SK-N-SH (cell line): ENCODE measurements around the gene GPRIN3. TPM values are rescaled to one million over a fixed set of nuclear protein-coding genes. Genes with fewer than 3 reads are reported as not detected.

Experiments used
- CTCF ChIA-PET: fragments of 300-600, 350-600 bp; formaldehyde crosslinking; extraction: SDS; loops from one replicate; lab custom pipeline; 2021; lab: Yijun Ruan, JAX
- POLR2A ChIA-PET: fragments of 350-600 bp; sonication (Branson Sonifier 250); formaldehyde crosslinking; extraction: SDS; loops from one replicate; lab custom pipeline; 2020; ENCODE audit warnings: antibody characterized with exemption, inconsistent platforms; lab: Yijun Ruan, JAX
- DNase-seq: peaks from one replicate; pipeline ENCODE4 v3.0.0; 2012
- H2AFZ ChIP-seq: fragments of 200-600 bp; sonication (generic); 2 replicates; pipeline ENCODE4 v1.8.1; 2016; ENCODE audit warnings: antibody characterized with exemption, mild to moderate bottlenecking, low read depth
- H3F3A ChIP-seq: fragments of 200-600 bp; sonication (generic); replicated peaks from 2 replicates; pipeline ENCODE3; 2016; ENCODE audit warnings: antibody characterized with exemption, mild to moderate bottlenecking; ENCODE audit not compliant: insufficient read depth
- H3K27ac ChIP-seq, 2 experiments: fragments of 200-500 bp in 1 of 2; fragments of 200-600 bp in 1 of 2; sonication (Bioruptor generic) in 1 of 2; sonication (generic), shearing (Covaris generic) in 1 of 2; 2 replicates each; pipeline versions ENCODE4 v1.5.1 to v1.6.1; 2014 to 2016; ENCODE audit warnings: low read depth in 2 of 2, inconsistent platforms in 1 of 2, low read length in 1 of 2, mild to moderate bottlenecking in 1 of 2, mixed read lengths in 1 of 2
- H3K27me3 ChIP-seq: fragments of 200-600 bp; sonication (generic), shearing (Covaris generic); 2 replicates; pipeline ENCODE4 v1.6.1; 2016; ENCODE audit warnings: mixed run types; ENCODE audit not compliant: insufficient read depth
- H3K36me3 ChIP-seq, 2 experiments: fragments of 200-500 bp in 1 of 2; fragments of 200-600 bp in 1 of 2; sonication (Bioruptor generic) in 1 of 2; sonication (generic) in 1 of 2; replicated peaks in 1 of 2; 2 replicates each; pipeline versions ENCODE3 to v1.5.1; 2014 to 2016; ENCODE audit warnings: low read length in 1 of 2, mild to moderate bottlenecking in 1 of 2; ENCODE audit not compliant: insufficient read depth in 2 of 2, control insufficient read depth in 1 of 2
- H3K4me1 ChIP-seq, 2 experiments: fragments of 200-500 bp in 1 of 2; fragments of 200-600 bp in 1 of 2; sonication (Bioruptor generic) in 1 of 2; sonication (generic), shearing (Covaris generic) in 1 of 2; 2 replicates each; pipeline versions ENCODE4 v1.5.1 to v1.6.1; 2014 to 2016; ENCODE audit warnings: low read depth in 1 of 2, low read length in 1 of 2, mixed run types in 1 of 2; ENCODE audit not compliant: insufficient read depth in 2 of 2, control insufficient read depth in 1 of 2
- H3K4me2 ChIP-seq: fragments of 200-600 bp; sonication (generic), shearing (Covaris generic); 2 replicates; pipeline ENCODE4 v1.6.1; 2017; ENCODE audit warnings: mixed run types
- H3K4me3 ChIP-seq, 2 experiments: fragments of 200-500 bp in 1 of 2; fragments of 200-600 bp in 1 of 2; sonication (Bioruptor generic) in 1 of 2; sonication (generic), shearing (Covaris generic) in 1 of 2; 2 replicates each; pipeline versions ENCODE4 v1.5.1 to v1.8.1; 2014 to 2016; ENCODE audit warnings: low read depth in 2 of 2, inconsistent platforms in 1 of 2, low read length in 1 of 2, mild to moderate bottlenecking in 1 of 2, mixed read lengths in 1 of 2, moderate library complexity in 1 of 2
- H3K79me2 ChIP-seq: fragments of 200-600 bp; sonication (generic); 2 replicates; pipeline ENCODE4 v1.8.1; 2017; ENCODE audit warnings: mild to moderate bottlenecking; ENCODE audit not compliant: insufficient read depth
- H3K9ac ChIP-seq: fragments of 200-600 bp; sonication (generic); 2 replicates; pipeline ENCODE4 v1.6.1; 2017; ENCODE audit warnings: mixed run types
- H3K9me2 ChIP-seq: fragments of 200-600 bp; sonication (generic); 2 replicates; pipeline ENCODE4 v1.6.1; 2017; ENCODE audit warnings: mixed run types
- H3K9me3 ChIP-seq: fragments of 200-600 bp; sonication (generic); 2 replicates; pipeline ENCODE4 v1.6.1; 2017; ENCODE audit warnings: mixed run types, mild to moderate bottlenecking, moderate library complexity
- H4K20me1 ChIP-seq: fragments of 200-600 bp; sonication (generic); 2 replicates; pipeline ENCODE4 v1.6.1; 2017; ENCODE audit warnings: mild to moderate bottlenecking, mixed run types; ENCODE audit not compliant: insufficient read depth
- EP300 ChIP-seq, 2 experiments: IDR thresholded peaks; 2 replicates each; pipeline versions ENCODE4 v1.4.0 to v1.6.1; 2012; ENCODE audit warnings: borderline replicate concordance in 1 of 2, low read depth in 1 of 2, low read length in 1 of 2
- FOXJ3 ChIP-seq: sonication (generic); formaldehyde crosslinking; IDR thresholded peaks from 2 replicates; pipeline ENCODE4 v1.5.1; 2020; ENCODE audit warnings: mild to moderate bottlenecking, missing genetic modification reagents
- GABPA ChIP-seq: IDR thresholded peaks from 2 replicates; pipeline ENCODE4 v1.4.0; 2012; ENCODE audit warnings: low read depth, mild to moderate bottlenecking
- GATA2 ChIP-seq: sonication (generic); formaldehyde crosslinking; IDR thresholded peaks from 2 replicates; pipeline ENCODE4 v1.5.0; 2020; ENCODE audit warnings: mild to moderate bottlenecking, missing genetic modification reagents
- NRF1 ChIP-seq: IDR thresholded peaks from 2 replicates; pipeline ENCODE4 v1.6.1; 2012; ENCODE audit warnings: low read depth, mild to moderate bottlenecking, low read length
- TCF12 ChIP-seq: IDR thresholded peaks from 2 replicates; pipeline ENCODE4 v1.4.0; 2012
- TEAD4 ChIP-seq: IDR thresholded peaks from 2 replicates; pipeline ENCODE4 v1.4.0; 2012; ENCODE audit warnings: mild to moderate bottlenecking, borderline replicate concordance; ENCODE audit not compliant: insufficient read depth
- YY1 ChIP-seq: IDR thresholded peaks from 2 replicates; pipeline ENCODE4 v1.4.0; 2012; ENCODE audit warnings: low read depth, mild to moderate bottlenecking
- WGBS: methylation state at CpG from one replicate; pipeline ENCODE4 v1.1.6; 2017; ENCODE audit warnings: low lambda C conversion rate; 5-methylcytosine and 5-hydroxymethylcytosine counted together
- polyA plus RNA-seq, 3 experiments: library from polyadenylated mRNA; depleted of rRNA; stranded (reverse); fragments of >200 nt; gene quantifications; 2 replicates each; pipeline ENCODE4 v1.2.3, GENCODE V29; 2012
- TF ChIP-seq, protein P1 (sequence below): IDR thresholded peaks from 2 replicates; pipeline ENCODE4 v1.4.0; 2012; ENCODE audit warnings: low read depth, borderline replicate concordance
- TF ChIP-seq, protein P2 (sequence below): fragments of 150-350 bp; IDR thresholded peaks from 2 replicates; pipeline ENCODE4 v1.6.1; 2016; ENCODE audit warnings: mild to moderate bottlenecking, low read depth, low read length
- TF ChIP-seq, protein P3 (sequence below): IDR thresholded peaks from 2 replicates; pipeline ENCODE4 v1.4.0; 2012; ENCODE audit warnings: low read depth, borderline replicate concordance

GPRIN3 gene
- polyA plus RNA-seq, 1 of the 3 experiments (the other 2 are of a cell fraction) = not detected

DNA sequence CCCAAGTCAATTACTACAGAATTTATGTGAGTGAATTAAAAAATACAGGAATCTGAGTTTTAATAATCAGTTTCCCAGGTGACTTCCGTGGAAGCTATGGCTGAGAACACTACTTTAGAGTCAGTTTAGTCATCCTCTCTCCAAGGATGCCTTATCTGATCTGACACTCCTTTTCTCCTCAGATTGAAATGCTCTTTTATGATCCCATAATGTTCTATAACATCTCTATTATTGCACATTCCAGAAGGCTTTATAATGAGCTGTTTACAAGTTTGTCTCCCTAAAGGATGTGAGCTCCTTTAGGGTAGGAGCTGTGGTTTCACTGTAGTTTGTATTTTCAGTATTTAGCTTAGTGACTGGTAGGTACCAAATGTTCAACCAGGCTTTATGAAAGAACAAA lies 90.0 kb downstream of the GPRIN3 start:
- H3K36me3 ChIP-seq = no peaks in the 10 kb centered on the region
- ChIA-PET POLR2A (no interaction called here), CTCF (interaction anchor here (0.8 to 3.4 kb wide), 2 partner anchors 9 to 16 kb away, joined by 4 to 34 read pairs; no protein-coding TSS in a partner anchor)
- no peaks in the 10 kb centered on the region for H4K20me1 ChIP-seq
- H3K79me2 ChIP-seq = no peaks in the 10 kb centered on the region
- no peaks in the 10 kb centered on the region for H3F3A ChIP-seq
- TF ChIP-seq GABPA (no peak), YY1 (no peak), NRF1 (no peak), TEAD4 (no peak), TCF12 (no peak), EP300 (IDR thresholded peaks at IDR 0.05; ENCODE audit: borderline replicate concordance in 1 of 2, low read depth in 1 of 2, low read length in 1 of 2) (no peak), GATA2 (CRISPR knock-in tag) (no peak)
- TF ChIP-seq, protein P1, sequence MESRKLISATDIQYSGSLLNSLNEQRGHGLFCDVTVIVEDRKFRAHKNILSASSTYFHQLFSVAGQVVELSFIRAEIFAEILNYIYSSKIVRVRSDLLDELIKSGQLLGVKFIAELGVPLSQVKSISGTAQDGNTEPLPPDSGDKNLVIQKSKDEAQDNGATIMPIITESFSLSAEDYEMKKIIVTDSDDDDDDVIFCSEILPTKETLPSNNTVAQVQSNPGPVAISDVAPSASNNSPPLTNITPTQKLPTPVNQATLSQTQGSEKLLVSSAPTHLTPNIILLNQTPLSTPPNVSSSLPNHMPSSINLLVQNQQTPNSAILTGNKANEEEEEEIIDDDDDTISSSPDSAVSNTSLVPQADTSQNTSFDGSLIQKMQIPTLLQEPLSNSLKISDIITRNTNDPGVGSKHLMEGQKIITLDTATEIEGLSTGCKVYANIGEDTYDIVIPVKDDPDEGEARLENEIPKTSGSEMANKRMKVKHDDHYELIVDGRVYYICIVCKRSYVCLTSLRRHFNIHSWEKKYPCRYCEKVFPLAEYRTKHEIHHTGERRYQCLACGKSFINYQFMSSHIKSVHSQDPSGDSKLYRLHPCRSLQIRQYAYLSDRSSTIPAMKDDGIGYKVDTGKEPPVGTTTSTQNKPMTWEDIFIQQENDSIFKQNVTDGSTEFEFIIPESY = no peak
- H3K27me3 ChIP-seq = no peaks in the 10 kb centered on the region
- H3K27ac ChIP-seq = no peak overlapping the region
- H3K9me2 ChIP-seq = no peaks in the 10 kb centered on the region
- no peak overlapping the region for H3K4me2 ChIP-seq
- 28% methylated on average over 1 of the region's 1 CpG for WGBS
- no peak overlapping the region for H2AFZ ChIP-seq
- no peak overlapping the region for H3K4me3 ChIP-seq
- no peak for DNase-seq
- H3K9me3 ChIP-seq = no peaks in the 10 kb centered on the region
- no peak overlapping the region for H3K9ac ChIP-seq
- H3K4me1 ChIP-seq = no peaks in the 10 kb centered on the region

DNA sequence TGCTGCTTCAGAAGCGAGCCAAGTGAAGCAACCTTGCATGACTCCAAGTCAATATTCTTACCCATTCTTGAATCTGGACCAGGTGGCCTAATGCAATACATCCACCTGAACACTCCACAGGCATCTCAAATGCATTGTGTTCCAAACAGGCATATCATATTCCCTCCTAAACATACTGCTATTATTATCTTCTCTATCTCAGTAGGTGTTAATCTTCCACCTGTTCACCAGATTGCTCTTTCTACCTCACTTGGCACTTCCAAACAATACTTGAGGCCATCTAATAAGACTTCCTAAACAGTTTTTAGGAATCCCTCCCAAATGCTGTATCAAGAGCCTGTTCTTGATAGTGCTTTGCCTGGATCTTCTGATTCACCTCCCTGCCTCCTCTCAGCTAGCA lies 90.7 kb downstream of the GPRIN3 start:
- Histone ChIP-seq H3K9me3 (no peaks in the 10 kb centered on the region), H3K4me1 (no peaks in the 10 kb centered on the region), H3F3A (no peaks in the 10 kb centered on the region), H3K4me2 (no peak overlapping the region), H2AFZ (no peak overlapping the region), H3K36me3 (no peaks in the 10 kb centered on the region), H3K9me2 (no peaks in the 10 kb centered on the region), H3K27me3 (no peaks in the 10 kb centered on the region), H3K4me3 (no peak overlapping the region), H3K9ac (no peak overlapping the region), H3K79me2 (no peaks in the 10 kb centered on the region), H4K20me1 (no peaks in the 10 kb centered on the region), H3K27ac (no peak overlapping the region)
- ChIA-PET POLR2A (no interaction called here), CTCF (interaction anchor here (3.4 kb wide), 1 partner anchor 10 kb away, joined by 34 read pairs; no protein-coding TSS in a partner anchor)
- no peak for DNase-seq
- 75% methylated on average over 1 of the region's 1 CpG for WGBS
- TF ChIP-seq FOXJ3 (no peak), EP300 (IDR thresholded peaks at IDR 0.05; ENCODE audit: borderline replicate concordance in 1 of 2, low read depth in 1 of 2, low read length in 1 of 2) (no peak)
- TF ChIP-seq, protein P2, sequence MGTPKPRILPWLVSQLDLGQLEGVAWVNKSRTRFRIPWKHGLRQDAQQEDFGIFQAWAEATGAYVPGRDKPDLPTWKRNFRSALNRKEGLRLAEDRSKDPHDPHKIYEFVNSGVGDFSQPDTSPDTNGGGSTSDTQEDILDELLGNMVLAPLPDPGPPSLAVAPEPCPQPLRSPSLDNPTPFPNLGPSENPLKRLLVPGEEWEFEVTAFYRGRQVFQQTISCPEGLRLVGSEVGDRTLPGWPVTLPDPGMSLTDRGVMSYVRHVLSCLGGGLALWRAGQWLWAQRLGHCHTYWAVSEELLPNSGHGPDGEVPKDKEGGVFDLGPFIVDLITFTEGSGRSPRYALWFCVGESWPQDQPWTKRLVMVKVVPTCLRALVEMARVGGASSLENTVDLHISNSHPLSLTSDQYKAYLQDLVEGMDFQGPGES = no peak
- TF ChIP-seq, protein P3, sequence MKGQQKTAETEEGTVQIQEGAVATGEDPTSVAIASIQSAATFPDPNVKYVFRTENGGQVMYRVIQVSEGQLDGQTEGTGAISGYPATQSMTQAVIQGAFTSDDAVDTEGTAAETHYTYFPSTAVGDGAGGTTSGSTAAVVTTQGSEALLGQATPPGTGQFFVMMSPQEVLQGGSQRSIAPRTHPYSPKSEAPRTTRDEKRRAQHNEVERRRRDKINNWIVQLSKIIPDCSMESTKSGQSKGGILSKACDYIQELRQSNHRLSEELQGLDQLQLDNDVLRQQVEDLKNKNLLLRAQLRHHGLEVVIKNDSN = no peak
